RWPE2 (cell line): ENCODE results near the gene PXMP2.
A peak's percentile ranks its signal among the peaks of the same experiment; 100 is the strongest.
"Not testable (repeated sequence)": the region's sequence is repeated elsewhere in the genome, so short reads cannot be mapped to it uniquely, and the experiment has no call there.

Experiments
- ATAC-seq: fragments of 200-7000 bp; cut with Tn5 transposase; 3 replicates; pipeline ENCODE4 v1.9.1; 2021; ENCODE audit warnings: low read depth
- DNase-seq: peaks from one replicate; pipeline ENCODE4 v3.0.0-alpha.2; 2020; ENCODE audit warnings: low spot score
- H3K27ac ChIP-seq: fragments of 450-650 bp; 2 replicates; pipeline ENCODE4 v1.5.1; 2017; ENCODE audit warnings: mild to moderate bottlenecking; ENCODE audit not compliant: poor library complexity, severe bottlenecking
- H3K27me3 ChIP-seq: fragments of 250-450 bp; sonication (Bioruptor Pico); 2 replicates; pipeline ENCODE4 v1.5.1; 2021; ENCODE audit warnings: mild to moderate bottlenecking, moderate library complexity; ENCODE audit not compliant: insufficient read depth, poor library complexity, severe bottlenecking
- H3K36me3 ChIP-seq: fragments of 250-450 bp; sonication (Bioruptor Pico); 2 replicates; pipeline ENCODE4 v1.5.1; 2020; ENCODE audit warnings: low read depth, mild to moderate bottlenecking, moderate library complexity
- H3K4me1 ChIP-seq: fragments of 250-450 bp; sonication (Bioruptor Pico); 2 replicates; pipeline ENCODE4 v1.5.1; 2021; ENCODE audit warnings: mild to moderate bottlenecking, moderate library complexity; ENCODE audit not compliant: insufficient read depth, poor library complexity, severe bottlenecking
- H3K4me3 ChIP-seq: fragments of 250-450 bp; sonication (Bioruptor Pico); 2 replicates; pipeline ENCODE4 v1.5.1; 2021; ENCODE audit warnings: mild to moderate bottlenecking, moderate library complexity; ENCODE audit not compliant: severe bottlenecking
- H3K9me3 ChIP-seq: fragments of 250-450 bp; sonication (Bioruptor Pico); 2 replicates; pipeline ENCODE4 v1.5.1; 2021; ENCODE audit warnings: mild to moderate bottlenecking, moderate library complexity; ENCODE audit not compliant: severe bottlenecking
- TF ChIP-seq, protein P1 (sequence below): fragments of 450-650 bp; IDR thresholded peaks from one replicate; pipeline ENCODE4 v1.5.1; 2017; ENCODE audit warnings: mild to moderate bottlenecking, moderate library complexity; ENCODE audit not compliant: poor library complexity, severe bottlenecking

PXMP2 gene

GRCh38 chr12:132686825-132687210 is 569 bp upstream of the PXMP2 start:
- peaks cover 21% of the 10 kb centered on the region for H3K36me3 ChIP-seq
- ATAC-seq, result peak; percentile 60; the same call in 2 of the 3 replicates
- TF ChIP-seq, protein P1, sequence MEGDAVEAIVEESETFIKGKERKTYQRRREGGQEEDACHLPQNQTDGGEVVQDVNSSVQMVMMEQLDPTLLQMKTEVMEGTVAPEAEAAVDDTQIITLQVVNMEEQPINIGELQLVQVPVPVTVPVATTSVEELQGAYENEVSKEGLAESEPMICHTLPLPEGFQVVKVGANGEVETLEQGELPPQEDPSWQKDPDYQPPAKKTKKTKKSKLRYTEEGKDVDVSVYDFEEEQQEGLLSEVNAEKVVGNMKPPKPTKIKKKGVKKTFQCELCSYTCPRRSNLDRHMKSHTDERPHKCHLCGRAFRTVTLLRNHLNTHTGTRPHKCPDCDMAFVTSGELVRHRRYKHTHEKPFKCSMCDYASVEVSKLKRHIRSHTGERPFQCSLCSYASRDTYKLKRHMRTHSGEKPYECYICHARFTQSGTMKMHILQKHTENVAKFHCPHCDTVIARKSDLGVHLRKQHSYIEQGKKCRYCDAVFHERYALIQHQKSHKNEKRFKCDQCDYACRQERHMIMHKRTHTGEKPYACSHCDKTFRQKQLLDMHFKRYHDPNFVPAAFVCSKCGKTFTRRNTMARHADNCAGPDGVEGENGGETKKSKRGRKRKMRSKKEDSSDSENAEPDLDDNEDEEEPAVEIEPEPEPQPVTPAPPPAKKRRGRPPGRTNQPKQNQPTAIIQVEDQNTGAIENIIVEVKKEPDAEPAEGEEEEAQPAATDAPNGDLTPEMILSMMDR, result no peak
- H3K27me3 ChIP-seq, result no peaks in the 10 kb centered on the region
- peaks cover 3% of the 10 kb centered on the region for H3K4me1 ChIP-seq
- H3K9me3 ChIP-seq, result no peaks in the 10 kb centered on the region
- H3K27ac ChIP-seq, result peak overlapping the region; percentile 62
- H3K4me3 ChIP-seq, result peak overlapping the region; percentile 99
- DNase-seq, result no peak

- H3K4me3 ChIP-seq, result no peak overlapping the region
Measured at GRCh38 chr12:132689227-132689626, 1.8 kb downstream of the PXMP2 start.

DNA sequence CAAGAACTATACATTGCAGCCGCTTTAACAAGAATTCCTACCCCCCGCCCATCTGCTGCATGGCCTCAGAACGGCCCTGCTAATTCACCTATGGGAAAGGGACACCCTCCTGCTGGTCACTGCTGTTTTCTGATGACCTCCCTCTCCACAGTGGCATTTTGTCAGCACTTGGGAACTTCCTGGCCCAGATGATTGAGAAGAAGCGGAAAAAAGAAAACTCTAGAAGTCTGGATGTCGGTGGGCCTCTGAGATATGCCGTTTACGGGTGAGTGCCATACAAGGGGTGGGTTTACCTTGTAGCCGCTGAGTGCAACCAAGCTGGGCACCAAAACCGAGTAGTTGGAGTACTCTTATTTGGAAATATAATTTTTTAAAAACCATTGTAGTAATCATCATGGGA is 2.7 kb downstream of the PXMP2 start:
- Histone ChIP-seq H3K4me1 (peaks cover 3% of the 10 kb centered on the region), H3K36me3 (peaks cover 18% of the 10 kb centered on the region), H3K27ac (no peak overlapping the region), H3K4me3 (no peak overlapping the region), H3K27me3 (no peaks in the 10 kb centered on the region), H3K9me3 (no peaks in the 10 kb centered on the region)
- ATAC-seq (no peak), DNase-seq (no peak)
- TF ChIP-seq, protein P1, result no peak

More at GRCh38 chr12:132689227-132689626, 1.8 kb downstream of the PXMP2 start:
- no peaks in the 10 kb centered on the region for H3K9me3 ChIP-seq
- TF ChIP-seq, protein P1, result no peak
- H3K27me3 ChIP-seq, result no peaks in the 10 kb centered on the region
- ATAC-seq (no peak), DNase-seq (no peak)
- peaks cover 3% of the 10 kb centered on the region for H3K4me1 ChIP-seq
- no peak overlapping the region for H3K27ac ChIP-seq
- peaks cover 18% of the 10 kb centered on the region for H3K36me3 ChIP-seq

- not testable (repeated sequence) for ATAC-seq, H3K27me3 ChIP-seq, H3K4me1 ChIP-seq, H3K4me3 ChIP-seq, H3K9me3 ChIP-seq, H3K27ac ChIP-seq, DNase-seq
- peaks cover 26% of the 10 kb centered on the region for H3K36me3 ChIP-seq
Measured at GRCh38 chr12:132692030-132692429, 4.6 kb downstream of the PXMP2 start.

DNA sequence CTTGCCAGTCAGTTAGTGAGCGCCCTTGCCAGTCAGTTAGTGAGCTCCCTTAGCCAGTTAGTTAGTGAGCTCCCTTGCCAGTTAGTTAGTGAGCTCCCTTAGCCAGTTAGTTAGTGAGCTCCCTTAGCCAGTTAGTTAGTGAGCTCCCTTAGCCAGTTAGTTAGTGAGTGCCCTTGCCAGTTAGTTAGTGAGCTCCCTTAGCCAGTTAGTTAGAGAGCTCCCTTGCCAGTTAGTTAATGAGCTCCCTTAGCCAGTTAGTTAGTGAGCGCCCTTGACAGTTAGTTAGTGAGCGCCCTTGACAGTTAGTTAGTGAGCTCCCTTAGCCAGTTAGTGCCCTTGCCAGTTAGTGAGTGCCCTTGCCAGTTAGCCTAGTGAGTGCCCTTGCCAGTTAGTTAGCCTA is 7.5 kb downstream of the PXMP2 start:
- H3K27ac ChIP-seq, H3K4me1 ChIP-seq, ATAC-seq, H3K9me3 ChIP-seq, H3K27me3 ChIP-seq, DNase-seq, H3K4me3 ChIP-seq: not testable (repeated sequence)
- peaks cover 44% of the 10 kb centered on the region for H3K36me3 ChIP-seq

GRCh38 chr12:132695431-132695830 is 8.0 kb downstream of the PXMP2 start:
- Histone ChIP-seq H3K27ac (no peak overlapping the region), H3K36me3 (peaks cover 43% of the 10 kb centered on the region), H3K9me3 (no peaks in the 10 kb centered on the region), H3K27me3 (no peaks in the 10 kb centered on the region), H3K4me1 (no peaks in the 10 kb centered on the region), H3K4me3 (no peak overlapping the region)
- TF ChIP-seq, protein P1, result no peak
- DNase-seq (no peak), ATAC-seq (no peak)
